T-cell (primary cell): ENCODE data around the gene AGMO. TPM values are rescaled to one million over a fixed set of nuclear protein-coding genes. Genes with fewer than 3 reads are reported as not detected.

Experiments used
- ATAC-seq, 4 experiments: fragments of 200-7000 bp in 3 of 4; fragments of 150-1000 bp in 1 of 4; cut with Tn5 transposase; replicated peaks in 1 of 4; 1 replicate in 3 of 4; 2 replicates in 1 of 4; pipeline ENCODE4 v1.10.0; 2021; ENCODE audit warnings: moderate library complexity in 3 of 4, mild to moderate bottlenecking in 2 of 4, moderate number of reproducible peaks in 1 of 4
- CTCF ChIA-PET, 2 donors: fragments of 300-600 bp; sonication (Branson Sonifier 250); formaldehyde crosslinking; loops; one replicate each; lab custom pipeline; 2022; ENCODE audit warnings: antibody characterized with exemption in 2 of 2; lab: Charles Lee
- POLR2A ChIA-PET, 2 donors: fragments of 300-600 bp; sonication (Branson Sonifier 250); formaldehyde crosslinking; loops; one replicate each; lab custom pipeline; 2022; ENCODE audit warnings: antibody characterized with exemption in 2 of 2; lab: Charles Lee
- DNase-seq, 35 experiments: peaks; one replicate each; pipeline versions ENCODE4 v3.0.0 to v3.0.0-alpha.2; 2013 to 2023
- H3K27ac ChIP-seq: one replicate; pipeline ENCODE4 v1.5.1; 2013; ENCODE audit warnings: low read length
- H3K27me3 ChIP-seq, 2 experiments: replicated peaks in 1 of 2; 1 replicate in 1 of 2; 2 replicates in 1 of 2; pipeline versions ENCODE4 v1.6.1 to v1.7.0; 2013; ENCODE audit warnings: low read length in 1 of 2, mixed read lengths in 1 of 2; ENCODE audit not compliant: control insufficient read depth in 2 of 2, insufficient read depth in 2 of 2; ENCODE audit errors: extremely low read depth in 1 of 2
- H3K36me3 ChIP-seq, 2 donors: 1 replicate in 1 of 2; 2 replicates in 1 of 2; pipeline versions ENCODE4 v1.6.1 to v1.7.0; 2013; ENCODE audit warnings: low read length in 1 of 2; ENCODE audit not compliant: control insufficient read depth in 2 of 2, insufficient read depth in 1 of 2; ENCODE audit errors: extremely low read depth in 1 of 2
- H3K4me1 ChIP-seq, 2 experiments: 1 replicate in 1 of 2; 2 replicates in 1 of 2; pipeline versions ENCODE4 v1.6.1 to v1.7.0; 2013; ENCODE audit warnings: low read length in 2 of 2, mixed read lengths in 1 of 2; ENCODE audit not compliant: insufficient read depth in 2 of 2, control insufficient read depth in 1 of 2; ENCODE audit errors: extremely low read depth in 1 of 2
- H3K4me3 ChIP-seq, 2 donors: 1 replicate in 1 of 2; 2 replicates in 1 of 2; pipeline versions ENCODE4 v1.5.1 to v1.7.0; 2013; ENCODE audit warnings: mild to moderate bottlenecking in 2 of 2, low read length in 1 of 2, moderate library complexity in 1 of 2; ENCODE audit not compliant: control insufficient read depth in 1 of 2; ENCODE audit errors: extremely low read depth in 1 of 2
- H3K9me3 ChIP-seq: 2 replicates; pipeline ENCODE4 v1.7.0; 2013
- H3K27ac Mint-ChIP-seq, 2 donors: one replicate each; pipeline ENCODE4 v1.8.0; 2020 to 2021; ENCODE audit warnings: mild to moderate bottlenecking in 2 of 2, mixed read lengths in 2 of 2
- H3K27me3 Mint-ChIP-seq, 2 donors: one replicate each; pipeline ENCODE4 v1.8.0; 2021 to 2022; ENCODE audit warnings: mixed read lengths in 2 of 2
- H3K36me3 Mint-ChIP-seq: one replicate; pipeline ENCODE4 v1.8.0; 2021; ENCODE audit warnings: mixed read lengths
- H3K4me1 Mint-ChIP-seq, 3 donors: one replicate each; pipeline ENCODE4 v1.8.0; 2020 to 2022; ENCODE audit warnings: mixed read lengths in 3 of 3, mild to moderate bottlenecking in 1 of 3
- H3K4me3 Mint-ChIP-seq, 3 donors: one replicate each; pipeline ENCODE4 v1.8.0; 2020 to 2022; ENCODE audit warnings: mild to moderate bottlenecking in 3 of 3, mixed read lengths in 3 of 3, moderate library complexity in 3 of 3
- H3K9me3 Mint-ChIP-seq, 3 donors: one replicate each; pipeline ENCODE4 v1.8.0; 2020 to 2022; ENCODE audit warnings: mixed read lengths in 3 of 3
- WGBS: methylation state at CpG from one replicate; pipeline ENCODE4 v1.1.5; 2013; ENCODE audit warnings: missing lambda C conversion rate; ENCODE audit not compliant: insufficient coverage; 5-methylcytosine and 5-hydroxymethylcytosine counted together
- total RNA-seq, 35 experiments: library from RNA in 6 of 35; stranded (reverse) in 6 of 35; fragments of 120-200 nt in 1 of 35; gene quantifications; one replicate each; pipeline versions ENCODE4 v1.2.1 to v1.2.4 and lab custom pipeline; 2013 to 2026

AGMO gene
- total RNA-seq, 5 donors from 2014 or later (not counting 1 experiment from before 2014, with no cell fraction given), result not detected

DNA sequence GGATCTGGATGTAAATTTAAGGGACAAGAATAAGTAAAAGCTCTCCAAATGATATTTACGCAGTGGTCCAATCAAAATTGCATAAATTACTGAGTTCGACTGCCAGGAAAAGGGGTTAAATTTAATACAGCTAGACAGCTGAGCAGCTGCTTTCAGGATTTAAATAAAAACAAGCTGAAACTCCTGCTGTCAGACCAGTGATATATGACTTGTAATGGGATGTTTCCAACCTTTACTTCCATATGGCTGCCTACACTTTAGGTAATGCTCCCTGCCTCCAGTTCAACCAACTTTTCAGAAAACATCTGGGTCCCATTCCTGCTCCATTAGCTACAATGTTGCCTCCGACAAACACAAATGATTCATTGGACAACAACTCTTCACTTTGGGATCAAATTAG, 333.0 kb downstream of the AGMO start:
- H3K4me1 Mint-ChIP-seq, result no peaks in the 10 kb centered on the region
- no peaks in the 10 kb centered on the region for H3K36me3 Mint-ChIP-seq
- peaks cover 10 to 46% (median 14%) of the 10 kb centered on the region in 3 donors for H3K9me3 Mint-ChIP-seq
- ATAC-seq (no peak), DNase-seq (no peak)
- no peak overlapping the region for H3K27ac Mint-ChIP-seq
- no peaks in the 10 kb centered on the region for H3K27me3 Mint-ChIP-seq
- Histone ChIP-seq H3K9me3 (no peaks in the 10 kb centered on the region), H3K27ac (no peak overlapping the region), H3K4me3 (no peak overlapping the region), H3K36me3 (no peaks in the 10 kb centered on the region), H3K27me3 (no peaks in the 10 kb centered on the region), H3K4me1 (no peaks in the 10 kb centered on the region)
- no peak overlapping the region for H3K4me3 Mint-ChIP-seq
- WGBS, result 100% methylated on average over 1 of the region's 3 CpGs
- ChIA-PET POLR2A (no interaction called here), CTCF (no interaction called here)

DNA sequence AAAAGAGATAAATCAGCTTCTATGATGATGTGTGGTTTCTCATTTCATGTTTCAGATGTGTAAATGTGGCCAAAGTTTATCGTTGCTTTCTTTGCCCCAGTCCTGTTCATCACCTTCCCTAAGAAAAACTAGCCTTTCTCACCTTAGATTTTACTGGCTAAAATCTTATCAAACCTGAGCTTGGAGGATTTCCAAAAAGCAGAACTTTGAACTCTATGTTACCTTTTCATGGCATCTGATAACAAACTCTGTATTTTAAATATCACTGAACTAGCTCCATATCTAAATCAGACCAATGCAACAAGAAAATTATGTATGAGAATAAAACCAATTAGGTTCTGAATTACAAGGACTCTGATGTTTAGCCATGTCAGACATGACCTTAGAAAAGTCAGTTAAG, 335.8 kb downstream of the AGMO start:
- WGBS, result no CpG with 5 or more reads among the region's 1 CpG
- Histone ChIP-seq H3K4me1 (no peaks in the 10 kb centered on the region), H3K27me3 (no peaks in the 10 kb centered on the region), H3K4me3 (no peak overlapping the region), H3K9me3 (no peaks in the 10 kb centered on the region), H3K36me3 (no peaks in the 10 kb centered on the region), H3K27ac (no peak overlapping the region)
- Mint-ChIP-seq H3K4me1 (no peaks in the 10 kb centered on the region), H3K27me3 (no peaks in the 10 kb centered on the region), H3K4me3 (no peak overlapping the region), H3K27ac (no peak overlapping the region), H3K36me3 (no peaks in the 10 kb centered on the region), H3K9me3 (peaks cover 6 to 30% (median 10%) of the 10 kb centered on the region in 3 donors)
- ATAC-seq (no peak), DNase-seq (no peak)
- CTCF ChIA-PET, result no interaction called here
- POLR2A ChIA-PET, result no interaction called here

DNA sequence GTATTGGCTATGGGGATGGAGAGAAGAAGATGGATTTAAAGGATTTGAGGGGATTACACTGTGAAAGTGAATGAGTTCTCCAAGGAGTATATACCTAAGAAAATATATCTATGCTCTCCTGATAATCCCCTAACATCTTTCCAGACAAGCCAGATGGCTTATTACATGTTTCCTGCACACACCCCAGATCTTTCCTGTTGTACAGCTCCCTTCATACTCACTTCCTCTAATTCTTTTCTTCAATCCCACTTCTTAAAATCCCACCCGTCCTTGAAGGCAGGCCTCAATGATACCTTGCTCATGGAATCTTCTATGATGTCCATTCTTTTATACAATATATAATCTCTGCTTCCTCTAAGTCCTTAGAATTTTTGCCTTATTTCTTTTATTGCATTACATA, 342.1 kb downstream of the AGMO start:
- Histone ChIP-seq H3K4me3 (no peak overlapping the region), H3K36me3 (no peaks in the 10 kb centered on the region), H3K27me3 (no peaks in the 10 kb centered on the region), H3K9me3 (no peaks in the 10 kb centered on the region), H3K4me1 (no peaks in the 10 kb centered on the region), H3K27ac (no peak overlapping the region)
- Mint-ChIP-seq H3K9me3 (peaks cover 0 to 7% (median 5%) of the 10 kb centered on the region in 3 donors), H3K27ac (no peak overlapping the region), H3K36me3 (no peaks in the 10 kb centered on the region), H3K4me3 (no peak overlapping the region), H3K27me3 (no peaks in the 10 kb centered on the region), H3K4me1 (no peaks in the 10 kb centered on the region)
- POLR2A ChIA-PET, result no interaction called here
- CTCF ChIA-PET, result no interaction called here
- DNase-seq (no peak), ATAC-seq (no peak)
- WGBS, result no CpG with 5 or more reads among the region's 1 CpG

DNA sequence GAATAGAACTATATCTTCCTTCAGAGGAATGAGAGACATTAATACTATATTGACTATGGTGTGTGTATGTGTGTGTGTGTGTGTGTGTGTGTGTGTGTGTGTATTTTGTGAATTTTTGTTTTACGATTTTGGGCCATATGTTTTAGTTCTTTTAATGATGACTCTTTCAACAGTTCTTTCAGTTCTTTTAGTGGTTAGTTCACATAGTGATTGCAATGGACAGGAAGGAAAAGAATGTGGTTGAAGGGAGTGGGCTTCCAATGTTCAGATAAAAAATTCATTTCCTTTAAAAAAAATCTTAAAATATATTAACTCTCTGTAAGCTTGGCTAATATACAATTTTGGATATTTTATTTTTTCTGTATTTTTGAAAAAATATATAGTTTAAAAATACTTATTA, 343.6 kb downstream of the AGMO start:
- Mint-ChIP-seq H3K4me1 (no peaks in the 10 kb centered on the region), H3K27me3 (no peaks in the 10 kb centered on the region), H3K4me3 (no peak overlapping the region), H3K27ac (no peak overlapping the region), H3K36me3 (no peaks in the 10 kb centered on the region), H3K9me3 (peaks cover 0 to 7% (median 0%) of the 10 kb centered on the region in 3 donors)
- no peaks in the 10 kb centered on the region for H3K27me3 ChIP-seq
- no CpG with 5 or more reads among the region's 1 CpG for WGBS
- POLR2A ChIA-PET, result interaction anchor here in 1 of 2 donors (0.7 kb wide), 1 partner anchor 75 kb away, joined by 6 read pairs; no protein-coding TSS in a partner anchor
- no peaks in the 10 kb centered on the region for H3K4me1 ChIP-seq
- H3K27ac ChIP-seq, result no peak overlapping the region
- no peak overlapping the region for H3K4me3 ChIP-seq
- CTCF ChIA-PET, result no interaction called here
- DNase-seq (no peak), ATAC-seq (no peak)
- H3K9me3 ChIP-seq, result no peaks in the 10 kb centered on the region
- H3K36me3 ChIP-seq, result no peaks in the 10 kb centered on the region

- Mint-ChIP-seq H3K36me3 (no peaks in the 10 kb centered on the region), H3K9me3 (peaks cover 0 to 7% (median 0%) of the 10 kb centered on the region in 3 donors), H3K27ac (no peak overlapping the region), H3K4me1 (no peaks in the 10 kb centered on the region), H3K4me3 (no peak overlapping the region), H3K27me3 (no peaks in the 10 kb centered on the region)
- no peaks in the 10 kb centered on the region for H3K27me3 ChIP-seq
- no peaks in the 10 kb centered on the region for H3K4me1 ChIP-seq
- DNase-seq (no peak), ATAC-seq (no peak)
- 88% methylated on average over 3 of the region's 4 CpGs for WGBS
- H3K36me3 ChIP-seq, result no peaks in the 10 kb centered on the region
- no peaks in the 10 kb centered on the region for H3K9me3 ChIP-seq
- CTCF ChIA-PET, result no interaction called here
- no peak overlapping the region for H3K27ac ChIP-seq
- no peak overlapping the region for H3K4me3 ChIP-seq
- POLR2A ChIA-PET, result no interaction called here
Observed at GRCh38 chr7:15215616-15216015, 346.2 kb downstream of the AGMO start.

DNA sequence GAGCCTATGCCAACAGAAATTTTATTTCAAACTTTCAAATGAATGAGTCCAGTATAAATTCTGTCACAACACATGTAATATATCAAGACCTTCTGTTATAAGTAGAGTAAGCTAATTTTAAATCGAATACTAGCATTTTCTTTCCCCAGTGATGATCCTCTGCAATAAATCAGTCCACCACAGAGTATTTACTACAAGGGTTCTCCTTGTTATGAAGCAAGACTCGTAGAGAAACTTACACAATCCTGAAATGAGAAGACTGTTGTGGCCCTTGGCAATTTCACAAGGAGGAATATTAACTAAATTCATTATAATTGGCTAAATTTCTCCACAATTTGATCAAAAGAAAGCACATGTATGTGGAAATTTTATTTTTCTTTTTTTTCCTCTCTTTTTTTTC, 346.8 kb downstream of the AGMO start:
- no peak overlapping the region for H3K4me3 Mint-ChIP-seq
- no peaks in the 10 kb centered on the region for H3K4me1 Mint-ChIP-seq
- ATAC-seq (no peak), DNase-seq (no peak)
- Histone ChIP-seq H3K36me3 (no peaks in the 10 kb centered on the region), H3K4me3 (no peak overlapping the region), H3K27ac (no peak overlapping the region), H3K9me3 (no peaks in the 10 kb centered on the region), H3K27me3 (no peaks in the 10 kb centered on the region), H3K4me1 (no peaks in the 10 kb centered on the region)
- ChIA-PET POLR2A (no interaction called here), CTCF (no interaction called here)
- H3K27me3 Mint-ChIP-seq, result no peaks in the 10 kb centered on the region
- H3K36me3 Mint-ChIP-seq, result no peaks in the 10 kb centered on the region
- peaks cover 0 to 7% (median 0%) of the 10 kb centered on the region in 3 donors for H3K9me3 Mint-ChIP-seq
- H3K27ac Mint-ChIP-seq, result no peak overlapping the region
- no CpG with 5 or more reads among the region's 2 CpGs for WGBS

DNA sequence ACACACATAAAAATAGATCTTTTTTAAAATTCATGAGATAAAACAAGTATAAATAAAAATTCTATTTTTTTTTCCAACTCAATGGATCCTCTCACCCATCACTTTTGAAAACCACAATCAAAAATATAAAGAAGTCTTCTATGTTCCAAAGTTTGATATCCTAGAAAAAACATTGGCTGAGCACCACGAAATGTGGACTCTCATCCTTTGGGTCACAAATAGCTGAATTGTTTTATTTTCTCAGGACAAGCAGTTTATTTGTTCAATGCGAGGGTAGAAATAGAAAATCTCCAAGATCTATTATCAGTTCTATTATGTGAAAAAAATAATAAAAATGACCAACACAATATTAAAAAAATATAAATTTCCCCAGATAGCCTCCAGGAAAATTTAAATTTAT, 348.7 kb downstream of the AGMO start:
- no peak for DNase-seq
- H3K36me3 Mint-ChIP-seq, result no peaks in the 10 kb centered on the region
- ChIA-PET CTCF (no interaction called here), POLR2A (no interaction called here)
- H3K27ac Mint-ChIP-seq, result no peak overlapping the region
- H3K4me3 Mint-ChIP-seq, result no peak overlapping the region
- no peak overlapping the region for H3K27ac ChIP-seq
- H3K27me3 ChIP-seq, result no peaks in the 10 kb centered on the region
- no peaks in the 10 kb centered on the region for H3K36me3 ChIP-seq
- peaks cover 0 to 7% (median 0%) of the 10 kb centered on the region in 3 donors for H3K9me3 Mint-ChIP-seq
- no peaks in the 10 kb centered on the region for H3K4me1 Mint-ChIP-seq
- no peaks in the 10 kb centered on the region for H3K9me3 ChIP-seq
- H3K4me1 ChIP-seq, result no peaks in the 10 kb centered on the region
- ATAC-seq, result no peak
- no peaks in the 10 kb centered on the region for H3K27me3 Mint-ChIP-seq
- no CpG with 5 or more reads among the region's 2 CpGs for WGBS
- H3K4me3 ChIP-seq, result no peak overlapping the region
